Measurements from ENCODE around the gene ITGA11.
"Not testable (repeated sequence)": the region's sequence is repeated elsewhere in the genome, so short reads cannot be mapped to it uniquely, and the experiment has no call there.

ITGA11 gene

GRCh38 chr15:68407886-68408881 is 23.8 kb downstream of the ITGA11 start:
- no peak for DNase-seq

GRCh38 chr15:68407141-68407885 is 24.6 kb downstream of the ITGA11 start:
- DNase-seq: no peak

GRCh38 chr15:68405378-68406250 is 26.3 kb downstream of the ITGA11 start:
- DNase-seq: no peak

- no peak for DNase-seq
Observed at GRCh38 chr15:68404056-68404798, 27.7 kb downstream of the ITGA11 start.

GRCh38 chr15:68403161-68403941 is 28.6 kb downstream of the ITGA11 start:
- no peak for DNase-seq

GRCh38 chr15:68402432-68403160 is 29.4 kb downstream of the ITGA11 start:
- DNase-seq: no peak

GRCh38 chr15:68401496-68402431 is 30.2 kb downstream of the ITGA11 start:
- DNase-seq: no peak

GRCh38 chr15:68400066-68400456 is 31.9 kb downstream of the ITGA11 start:
- DNase-seq: no peak

GRCh38 chr15:68399096-68400065 is 32.6 kb downstream of the ITGA11 start:
- DNase-seq: no peak

GRCh38 chr15:68397999-68398398 is 34.0 kb downstream of the ITGA11 start:
- DNase-seq: not testable (repeated sequence)

- no peak for DNase-seq
Observed at GRCh38 chr15:68396068-68396467, 35.9 kb downstream of the ITGA11 start.

- DNase-seq: no peak
Observed at GRCh38 chr15:68391121-68391520, 40.8 kb downstream of the ITGA11 start.

GRCh38 chr15:68389936-68390817 is 41.8 kb downstream of the ITGA11 start:
- DNase-seq: no peak

GRCh38 chr15:68389041-68389930 is 42.7 kb downstream of the ITGA11 start:
- no peak for DNase-seq

GRCh38 chr15:68387381-68388143 is 44.4 kb downstream of the ITGA11 start:
- no peak for DNase-seq

All from NCI-H146 (cell line).